OCI-LY7 (cell line): ENCODE measurements around the gene PPM1H. TPM values are rescaled to one million over a fixed set of nuclear protein-coding genes. Genes with fewer than 3 reads are reported as not detected.

Experiments used
- BruUV-seq: library from RNA; stranded (reverse); fragments of 400-500 nt; replicated peaks from 2 replicates; lab custom pipeline; 2021; lab: Mats Ljungman, UMichigan
- CTCF ChIA-PET: fragments of 300-600 bp; sonication (Branson Sonifier 250); formaldehyde crosslinking; loops from one replicate; lab custom pipeline; 2022; ENCODE audit warnings: antibody characterized with exemption; ENCODE audit not compliant: unreplicated experiment; lab: Charles Lee
- POLR2A ChIA-PET: fragments of 300-600 bp; sonication (Branson Sonifier 250); formaldehyde crosslinking; loops from one replicate; lab custom pipeline; 2022; ENCODE audit warnings: antibody characterized with exemption; lab: Charles Lee
- DNase-seq: peaks from one replicate; pipeline ENCODE4 v3.0.0-alpha.2; 2015; ENCODE audit warnings: low spot score
- H2AFZ ChIP-seq: fragments of 200-600 bp; sonication (generic), shearing (Covaris generic); 2 replicates; pipeline ENCODE4 v1.6.1; 2014; ENCODE audit warnings: mild to moderate bottlenecking, antibody characterized with exemption, low read length, moderate library complexity
- H3K27ac ChIP-seq: fragments of 200-600 bp; sonication (generic); 2 replicates; pipeline ENCODE4 v1.5.1; 2014; ENCODE audit warnings: mixed run types, low read depth, mild to moderate bottlenecking, moderate library complexity, low read length, inconsistent platforms; ENCODE audit not compliant: poor library complexity, severe bottlenecking
- H3K36me3 ChIP-seq: fragments of 200-600 bp; sonication (generic); 2 replicates; pipeline ENCODE4 v1.6.1; 2014; ENCODE audit warnings: mild to moderate bottlenecking, antibody characterized with exemption, low read length, moderate library complexity, mixed read lengths; ENCODE audit not compliant: insufficient read depth
- H3K4me1 ChIP-seq: fragments of 200-600 bp; sonication (generic); 2 replicates; pipeline ENCODE4 v1.5.1; 2014; ENCODE audit warnings: mild to moderate bottlenecking, low read length; ENCODE audit not compliant: insufficient read depth, poor library complexity, severe bottlenecking
- H3K4me2 ChIP-seq: fragments of 200-600 bp; sonication (generic); 2 replicates; pipeline ENCODE4 v1.6.1; 2014; ENCODE audit warnings: mild to moderate bottlenecking, low read length
- H3K4me3 ChIP-seq: fragments of 200-600 bp; sonication (generic); 2 replicates; pipeline ENCODE4 v1.5.1; 2014; ENCODE audit warnings: mild to moderate bottlenecking, low read depth, low read length; ENCODE audit not compliant: poor library complexity, severe bottlenecking
- H3K79me2 ChIP-seq: fragments of 200-600 bp; sonication (generic); 2 replicates; pipeline ENCODE4 v1.6.1; 2016; ENCODE audit warnings: low read depth, mild to moderate bottlenecking, low read length, moderate library complexity, mixed read lengths; ENCODE audit not compliant: insufficient read depth
- H3K9me2 ChIP-seq: fragments of 200-600 bp; sonication (generic); 2 replicates; pipeline ENCODE4 v1.6.1; 2016; ENCODE audit warnings: mild to moderate bottlenecking, low read length, mixed read lengths; ENCODE audit not compliant: insufficient read depth
- H3K9me3 ChIP-seq: fragments of 200-600 bp; sonication (generic); 2 replicates; pipeline ENCODE4 v1.6.1; 2014; ENCODE audit warnings: mild to moderate bottlenecking, mixed run types, low read length, mixed read lengths
- H4K20me1 ChIP-seq: fragments of 200-600 bp; sonication (generic); 2 replicates; pipeline ENCODE4 v1.6.1; 2014; ENCODE audit warnings: mild to moderate bottlenecking, antibody characterized with exemption, low read length, moderate library complexity, mixed read lengths; ENCODE audit not compliant: insufficient read depth
- EZH2phosphoT487 ChIP-seq: fragments of 200-600 bp; sonication (generic); IDR thresholded peaks from 2 replicates; pipeline ENCODE4 v1.6.1; 2018; ENCODE audit warnings: low read depth, borderline replicate concordance, mild to moderate bottlenecking, mixed run types, antibody characterized with exemption, low read length, moderate library complexity, mixed read lengths
- intact Hi-C: fragments of 100-400 bp; cut with micrococcal nuclease; formaldehyde crosslinking; loops from one replicate; pipeline ENCODE4 v1.10.0; 2022; ENCODE audit not compliant: unreplicated experiment
- total RNA-seq, 2 experiments: library from RNA; depleted of rRNA in 1 of 2; stranded (reverse); fragments of >200 nt in 1 of 2; shearing (Covaris generic) in 1 of 2; gene quantifications; 2 replicates each; pipeline ENCODE4 v1.2.3, GENCODE V29; 2014 to 2022
- TF ChIP-seq, protein P1 (sequence below): fragments of 200-600 bp; sonication (generic); conservative IDR thresholded peaks from 2 replicates; pipeline ENCODE4 v1.5.1; 2014; ENCODE audit warnings: mild to moderate bottlenecking, antibody characterized with exemption, low read length, moderate library complexity, mixed read lengths

The PPM1H gene
- total RNA-seq, 2 experiments from 2014 or later: 2.0 to 3.4 TPM

GRCh38 chr12:62931477-62931876 lies 3.5 kb downstream of the PPM1H start:
- ChIA-PET CTCF (no interaction called here), POLR2A (no interaction called here)
- Histone ChIP-seq H3K9me2 (no peaks in the 10 kb centered on the region), H3K79me2 (no peaks in the 10 kb centered on the region), H2AFZ (no peak overlapping the region), H4K20me1 (no peaks in the 10 kb centered on the region), H3K9me3 (no peaks in the 10 kb centered on the region), H3K4me1 (peaks cover 11% of the 10 kb centered on the region), H3K36me3 (no peaks in the 10 kb centered on the region), H3K4me3 (no peak overlapping the region), H3K27ac (no peak overlapping the region), H3K4me2 (no peak overlapping the region)
- BruUV-seq: no TSS peak
- intact Hi-C loops: no loop called here
- no peak for TF ChIP-seq EZH2phosphoT487
- TF ChIP-seq, protein P1, sequence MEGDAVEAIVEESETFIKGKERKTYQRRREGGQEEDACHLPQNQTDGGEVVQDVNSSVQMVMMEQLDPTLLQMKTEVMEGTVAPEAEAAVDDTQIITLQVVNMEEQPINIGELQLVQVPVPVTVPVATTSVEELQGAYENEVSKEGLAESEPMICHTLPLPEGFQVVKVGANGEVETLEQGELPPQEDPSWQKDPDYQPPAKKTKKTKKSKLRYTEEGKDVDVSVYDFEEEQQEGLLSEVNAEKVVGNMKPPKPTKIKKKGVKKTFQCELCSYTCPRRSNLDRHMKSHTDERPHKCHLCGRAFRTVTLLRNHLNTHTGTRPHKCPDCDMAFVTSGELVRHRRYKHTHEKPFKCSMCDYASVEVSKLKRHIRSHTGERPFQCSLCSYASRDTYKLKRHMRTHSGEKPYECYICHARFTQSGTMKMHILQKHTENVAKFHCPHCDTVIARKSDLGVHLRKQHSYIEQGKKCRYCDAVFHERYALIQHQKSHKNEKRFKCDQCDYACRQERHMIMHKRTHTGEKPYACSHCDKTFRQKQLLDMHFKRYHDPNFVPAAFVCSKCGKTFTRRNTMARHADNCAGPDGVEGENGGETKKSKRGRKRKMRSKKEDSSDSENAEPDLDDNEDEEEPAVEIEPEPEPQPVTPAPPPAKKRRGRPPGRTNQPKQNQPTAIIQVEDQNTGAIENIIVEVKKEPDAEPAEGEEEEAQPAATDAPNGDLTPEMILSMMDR: no peak
- DNase-seq: no peak

GRCh38 chr12:62930546-62931425 lies 4.2 kb downstream of the PPM1H start:
- H2AFZ ChIP-seq: no peak overlapping the region
- intact Hi-C loops: no loop called here
- no peaks in the 10 kb centered on the region for H3K9me2 ChIP-seq
- CTCF ChIA-PET: no interaction called here
- DNase-seq: no peak
- no peaks in the 10 kb centered on the region for H3K36me3 ChIP-seq
- H3K4me1 ChIP-seq: peaks cover 11% of the 10 kb centered on the region
- no peak overlapping the region for H3K4me2 ChIP-seq
- POLR2A ChIA-PET: interaction anchor here (0.6 kb wide), 1 partner anchor 18 kb away, joined by 3 read pairs; no protein-coding TSS in a partner anchor
- H3K9me3 ChIP-seq: no peaks in the 10 kb centered on the region
- BruUV-seq: no TSS peak
- no peak overlapping the region for H3K27ac ChIP-seq
- no peak overlapping the region for H3K4me3 ChIP-seq
- H4K20me1 ChIP-seq: no peaks in the 10 kb centered on the region
- H3K79me2 ChIP-seq: no peaks in the 10 kb centered on the region
- no peak for TF ChIP-seq EZH2phosphoT487
- TF ChIP-seq, protein P1: no peak

GRCh38 chr12:62928632-62929031 lies 6.3 kb downstream of the PPM1H start:
- no peak for DNase-seq
- BruUV-seq: no TSS peak
- Histone ChIP-seq H3K4me3 (no peak overlapping the region), H2AFZ (no peak overlapping the region), H3K79me2 (no peaks in the 10 kb centered on the region), H3K36me3 (no peaks in the 10 kb centered on the region), H3K4me1 (peaks cover 3% of the 10 kb centered on the region), H3K4me2 (no peak overlapping the region), H3K27ac (no peak overlapping the region), H3K9me3 (no peaks in the 10 kb centered on the region), H4K20me1 (no peaks in the 10 kb centered on the region), H3K9me2 (no peaks in the 10 kb centered on the region)
- intact Hi-C loops: no loop called here
- TF ChIP-seq, protein P1: no peak
- no peak for TF ChIP-seq EZH2phosphoT487
- ChIA-PET POLR2A (interaction anchor here (1.1 kb wide), 1 partner anchor 46 kb away, joined by 4 read pairs; no protein-coding TSS in a partner anchor), CTCF (no interaction called here)
